Spleen (tissue), 11 donors: ENCODE results near the gene PSME1. TPM values are rescaled to one million over a fixed set of nuclear protein-coding genes. Genes with fewer than 3 reads are reported as not detected.

ENCODE experiments used
- DNase-seq: peaks from one replicate; pipeline ENCODE4 v3.0.0-alpha.2; 2020
- H3K27ac ChIP-seq, 8 donors: fragments of 200-600 bp; sonication (generic) in 7 of 8; 1 replicate in 4 of 8; 2 replicates in 4 of 8; pipeline versions ENCODE4 v1.5.0 to v1.8.0; 2016 to 2021; ENCODE audit warnings: inconsistent platforms in 4 of 8, mild to moderate bottlenecking in 4 of 8, moderate library complexity in 1 of 8
- H3K27me3 ChIP-seq, 7 donors: fragments of 200-600 bp; sonication (generic) in 6 of 7; replicated peaks in 1 of 7; 1 replicate in 4 of 7; 2 replicates in 3 of 7; pipeline versions ENCODE4 v1.5.0 to v1.8.0; 2016 to 2021; ENCODE audit warnings: inconsistent platforms in 3 of 7, mild to moderate bottlenecking in 1 of 7
- H3K36me3 ChIP-seq, 6 donors: fragments of 200-600 bp; sonication (generic) in 5 of 6; 1 replicate in 4 of 6; 2 replicates in 2 of 6; pipeline versions ENCODE4 v1.5.0 to v1.8.0; 2016 to 2021; ENCODE audit warnings: inconsistent platforms in 2 of 6
- H3K4me1 ChIP-seq, 6 donors: fragments of 200-600 bp; sonication (generic) in 5 of 6; 1 replicate in 3 of 6; 2 replicates in 3 of 6; pipeline versions ENCODE4 v1.5.0 to v1.8.0; 2016 to 2021; ENCODE audit warnings: inconsistent platforms in 3 of 6
- H3K4me3 ChIP-seq, 8 donors: fragments of 200-600 bp; sonication (generic) in 7 of 8; 1 replicate in 4 of 8; 2 replicates in 4 of 8; pipeline versions ENCODE4 v1.5.0 to v1.8.0; 2016 to 2021; ENCODE audit warnings: inconsistent platforms in 4 of 8, mild to moderate bottlenecking in 4 of 8, moderate library complexity in 2 of 8
- H3K9me3 ChIP-seq, 8 donors: fragments of 200-600 bp; sonication (generic) in 7 of 8; 1 replicate in 4 of 8; 2 replicates in 4 of 8; pipeline versions ENCODE4 v1.5.0 to v1.8.0; 2016 to 2021; ENCODE audit warnings: inconsistent platforms in 4 of 8
- CTCF ChIP-seq, 11 experiments: fragments of 200-600 bp in 7 of 11; fragments of 450-650 bp in 4 of 11; sonication (generic) in 4 of 11; IDR thresholded peaks in 8 of 11; conservative IDR thresholded peaks in 3 of 11; 1 replicate in 7 of 11; 2 replicates in 4 of 11; pipeline versions ENCODE4 v1.4.0 to v1.8.0; 2016 to 2021; ENCODE audit warnings: antibody characterized with exemption in 11 of 11, inconsistent platforms in 4 of 11, mild to moderate bottlenecking in 1 of 11
- POLR2A ChIP-seq, 3 donors: fragments of 450-650 bp; IDR thresholded peaks; one replicate each; pipeline ENCODE4 v1.5.1; 2017; ENCODE audit warnings: antibody characterized with exemption in 3 of 3, mild to moderate bottlenecking in 1 of 3
- POLR2AphosphoS5 ChIP-seq, 3 donors: sonication (generic); formaldehyde crosslinking; IDR thresholded peaks; one replicate each; pipeline ENCODE4 v1.5.1; 2017; ENCODE audit warnings: antibody characterized with exemption in 3 of 3
- WGBS, 5 donors: extraction: QIAGEN DNeasy Blood & Tissue Kit in 3 of 5; methylation state at CpG; one replicate each; pipeline versions ENCODE4 v1.1.5 to v1.1.7; 2013 to 2018; 5-methylcytosine and 5-hydroxymethylcytosine counted together
- intact Hi-C: fragments of 100-400 bp; cut with DNase I; formaldehyde crosslinking; loops from one replicate; pipeline ENCODE4 v1.15.0; 2023; ENCODE audit warnings: low total_unique reads
- polyA plus RNA-seq, 3 donors: library from polyadenylated mRNA; stranded (reverse); fragments of 200-250 nt; gene quantifications; one replicate each; pipeline ENCODE4 v1.2.1, GENCODE V29; 2013
- total RNA-seq, 7 donors: library from RNA; depleted of rRNA in 3 of 7; stranded (reverse); fragments of >200 nt in 3 of 7; fragmentation: NEBNext Ultra II Directional in 4 of 7; extraction: Animal tissue kit (Norgen Biotek cat#: 25700) in 4 of 7; gene quantifications; one replicate each; pipeline versions ENCODE4 v1.1.0 to v1.2.1, GENCODE V29; 2016 to 2021
- donor health status: healthy with polysubstance abuse.
- donor health status: DM: no; HTN: no; CAD: no; lungs with moderate emphysema.
- donor health status: DM: no; HTN: no; CAD: no.
- donor health status: Bipolar disorder and iron deficiency.
- donor health status: healthy.
- donor health status: DM: no; HTN: no; CAD: no.
- donor health status: DM: yes; HTN: yes; CAD: no.

PSME1 gene
- total and polyA plus RNA-seq, 10 donors: 157 to 441 (median 253) TPM

GRCh38 chr14:24096545-24097181, 39.3 kb upstream of the PSME1 start:
- TF ChIP-seq POLR2AphosphoS5 (IDR thresholded peaks at IDR 0.05): no peak
- no peak for TF ChIP-seq POLR2A (IDR thresholded peaks at IDR 0.05)
- no peak for TF ChIP-seq CTCF (IDR thresholded peaks at IDR 0.05 in 8 of 11, conservative IDR thresholded peaks at IDR 0.05 in 3 of 11)
- H3K9me3 ChIP-seq: no peaks in the 10 kb centered on the region
- H3K4me3 ChIP-seq: no peak overlapping the region
- H3K27ac ChIP-seq: peak overlapping the region in 3 of 8 donors; percentile 97 to 100 (median 99)
- intact Hi-C loops: no loop called here
- H3K27me3 ChIP-seq: no peaks in the 10 kb centered on the region
- WGBS, 5 donors: 91 to 97% (median 96%) methylated on average over 8 of the region's 8 CpGs
- peaks cover 10 to 48% (median 27%) of the 10 kb centered on the region in 6 donors for H3K4me1 ChIP-seq
- H3K36me3 ChIP-seq: peaks cover 0 to 52% (median 36%) of the 10 kb centered on the region in 6 donors
- peak; percentile 36 for DNase-seq

- Histone ChIP-seq H3K9me3 (no peaks in the 10 kb centered on the region), H3K27me3 (no peaks in the 10 kb centered on the region), H3K4me1 (peaks cover 9 to 37% (median 21%) of the 10 kb centered on the region in 6 donors), H3K36me3 (peaks cover 0 to 69% (median 45%) of the 10 kb centered on the region in 6 donors), H3K4me3 (no peak overlapping the region), H3K27ac (no peak overlapping the region)
- intact Hi-C loops: no loop called here
- TF ChIP-seq CTCF (IDR thresholded peaks at IDR 0.05 in 8 of 11, conservative IDR thresholded peaks at IDR 0.05 in 3 of 11): no peak
- no peak for TF ChIP-seq POLR2A (IDR thresholded peaks at IDR 0.05)
- TF ChIP-seq POLR2AphosphoS5 (IDR thresholded peaks at IDR 0.05): no peak
- DNase-seq: peak; percentile 64
- 94 to 98% (median 96%) methylated on average over 16 of the region's 16 CpGs for WGBS, 5 donors
Measured at GRCh38 chr14:24098229-24098926, 37.6 kb upstream of the PSME1 start.

GRCh38 chr14:24098927-24099813, 36.8 kb upstream of the PSME1 start:
- peaks cover 6 to 31% (median 15%) of the 10 kb centered on the region in 6 donors for H3K4me1 ChIP-seq
- H3K4me3 ChIP-seq: no peak overlapping the region
- no peaks in the 10 kb centered on the region for H3K27me3 ChIP-seq
- no peak overlapping the region for H3K27ac ChIP-seq
- peaks cover 0 to 77% (median 52%) of the 10 kb centered on the region in 6 donors for H3K36me3 ChIP-seq
- TF ChIP-seq POLR2A (IDR thresholded peaks at IDR 0.05) (no peak), CTCF (IDR thresholded peaks at IDR 0.05 in 8 of 11, conservative IDR thresholded peaks at IDR 0.05 in 3 of 11) (no peak), POLR2AphosphoS5 (IDR thresholded peaks at IDR 0.05) (no peak)
- H3K9me3 ChIP-seq: no peaks in the 10 kb centered on the region
- peak; percentile 74 for DNase-seq
- intact Hi-C loops: no loop called here
- 92 to 96% (median 94%) methylated on average over 10 to 17 of the region's 17 CpGs for WGBS, 5 donors
